ENCODE measurements around the gene LYRM2. TPM values are rescaled to one million over a fixed set of nuclear protein-coding genes. Genes with fewer than 3 reads are reported as not detected.

LYRM2 gene
- total and polyA plus RNA-seq, 2 of the 8 experiments (the other 6 are each of a cell fraction or from before 2014, with no cell fraction given) = 7.3 to 25.7 TPM

DNA sequence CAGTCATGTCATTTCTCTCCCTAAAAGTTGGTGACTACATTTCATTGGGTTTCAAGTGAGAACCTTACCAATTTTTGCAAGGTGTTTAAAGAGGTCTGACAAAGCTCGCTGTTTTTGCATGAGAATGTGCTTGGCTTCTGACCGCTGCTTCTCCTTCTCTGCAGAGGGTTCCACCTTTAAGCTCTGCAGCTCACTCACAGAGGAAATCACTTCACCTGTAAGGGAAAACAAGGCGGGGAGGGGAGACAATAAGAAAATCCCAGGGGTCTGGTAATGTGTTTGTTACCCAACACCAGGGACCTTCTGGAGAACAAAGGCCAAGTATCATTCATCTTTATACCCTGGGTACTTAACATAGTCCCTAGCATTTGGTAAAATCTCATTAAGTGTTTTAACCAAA is 40.0 kb upstream of the LYRM2 start:
- DNase-seq (ENCODE audit: low read depth in 1 of 2, low spot score in 2 of 2) (no peak), FAIRE-seq (peak; percentile 91)
- Histone ChIP-seq H2BK20ac (ENCODE audit: low read length) (no peak overlapping the region), H2AFZ (ENCODE audit: low read length) (no peak overlapping the region), H3K14ac (ENCODE audit: insufficient read length) (no peak overlapping the region), H2BK15ac (ENCODE audit: low read length) (no peak overlapping the region), H4K91ac (replicated peaks; ENCODE audit: insufficient read length, low read length) (no peak overlapping the region), H4K20me1 (replicated peaks in 1 of 2; ENCODE audit: control insufficient read depth in 1 of 2, insufficient read depth in 2 of 2, low read length in 2 of 2) (no peaks in the 10 kb centered on the region), H2BK12ac (ENCODE audit: low read depth, low read length) (no peak overlapping the region), H3K23me2 (ENCODE audit: low read depth, low read length) (no peaks in the 10 kb centered on the region), H3K79me1 (ENCODE audit: low read depth, low read length) (peaks cover 2% of the 10 kb centered on the region; the same call in 1 of the 2 replicates), H3K4me1 (replicated peaks in 1 of 4; ENCODE audit: control insufficient read depth in 3 of 4, insufficient read depth in 4 of 4, low read length in 3 of 4) (peaks cover 12 to 26% (median 20%) of the 10 kb centered on the region in 4 experiments; a peak in 6 of 7 replicates), H3K18ac (ENCODE audit: extremely low read depth, low read length) (no peak overlapping the region), H3K27ac (ENCODE audit: low read depth, low read length) (no peak overlapping the region), H3K23ac (ENCODE audit: insufficient read length) (no peak overlapping the region), H2BK120ac (replicated peaks; ENCODE audit: low read depth, low read length) (no peak overlapping the region), H4K8ac (ENCODE audit: extremely low read depth, insufficient read depth, low read length) (no peak overlapping the region), H4K5ac (ENCODE audit: insufficient read length, low read depth, low read length) (no peak overlapping the region), H3K27me3 (replicated peaks in 1 of 4; ENCODE audit: control insufficient read depth in 3 of 4, extremely low read depth in 1 of 4, insufficient read depth in 3 of 4, low read length in 3 of 4) (no peaks in the 10 kb centered on the region), H2AK5ac (ENCODE audit: low read depth, low read length) (no peak overlapping the region), H2BK5ac (ENCODE audit: low read depth, low read length) (0 out of 2 replicates have a peak overlapping the region, but pooled peaks have one; percentile 2), H3K9me3 (ENCODE audit: insufficient read depth in 2 of 2, low read depth in 1 of 2, low read length in 1 of 2) (no peaks in the 10 kb centered on the region), H3K79me2 (ENCODE audit: control insufficient read depth in 1 of 2, insufficient read depth in 2 of 2, low read length in 2 of 2) (0 out of 4 replicates have a peak, but pooled peaks cover 0 to 4% of the 10 kb centered on the region in 2 experiments), H3K4me3 (ENCODE audit: extremely low read depth in 1 of 4, insufficient read depth in 2 of 4, low read depth in 3 of 4, low read length in 4 of 4) (peak overlapping the region in 1 of 4 experiments; percentile 39; a peak in 1 of 8 replicates), H3K4ac (replicated peaks; ENCODE audit: insufficient read length, low read depth, low read length) (no peak overlapping the region), H3K36me3 (ENCODE audit: control insufficient read depth in 2 of 4, insufficient read depth in 4 of 4, low read length in 3 of 4) (peaks cover 48 to 93% (median 75%) of the 10 kb centered on the region in 4 experiments), H3K56ac (replicated peaks; ENCODE audit: insufficient read length, low read depth, low read length) (no peak overlapping the region), H3K4me2 (ENCODE audit: insufficient read depth in 1 of 2, low read depth in 2 of 2, low read length in 2 of 2) (peak overlapping the region; percentile 36 to 64; a peak in 2 of 4 replicates), H3K9ac (replicated peaks in 1 of 4; ENCODE audit: extremely low read depth in 1 of 4, low read depth in 3 of 4, low read length in 3 of 4) (no peak overlapping the region)
- ChIA-PET CTCF (ENCODE audit: partially characterized antibody) (interaction anchor here (0.6 to 1.3 kb wide), 4 partner anchors 10 to 41 kb away, joined by 3 to 6 read pairs (median 4); no protein-coding TSS in a partner anchor), POLR2A (ENCODE audit: partially characterized antibody) (interaction anchor here (0.9 to 2.1 kb wide), 6 partner anchors 10 to 151 kb away, joined by 3 to 10 read pairs (median 4); partner anchors contain the start of gene MDN1)
- WGBS, 2 experiments (ENCODE audit: extremely low coverage in 1 of 2, insufficient coverage in 1 of 2, insufficient read length in 1 of 2, insufficient replicate concordance in 2 of 2, low coverage in 1 of 2, low lambda C conversion rate in 2 of 2, missing lambda C conversion rate in 1 of 2) = 24% methylated on average over 3 of the region's 3 CpGs; no CpG with 5 or more reads in 1 of the 2 experiments
- TF ChIP-seq SP1 (IDR thresholded peaks at IDR 0.05; ENCODE audit: low read depth, low read length) = 0 out of 2 replicates have a peak, but pooled peaks have one; percentile 22
- TF ChIP-seq, protein P1, sequence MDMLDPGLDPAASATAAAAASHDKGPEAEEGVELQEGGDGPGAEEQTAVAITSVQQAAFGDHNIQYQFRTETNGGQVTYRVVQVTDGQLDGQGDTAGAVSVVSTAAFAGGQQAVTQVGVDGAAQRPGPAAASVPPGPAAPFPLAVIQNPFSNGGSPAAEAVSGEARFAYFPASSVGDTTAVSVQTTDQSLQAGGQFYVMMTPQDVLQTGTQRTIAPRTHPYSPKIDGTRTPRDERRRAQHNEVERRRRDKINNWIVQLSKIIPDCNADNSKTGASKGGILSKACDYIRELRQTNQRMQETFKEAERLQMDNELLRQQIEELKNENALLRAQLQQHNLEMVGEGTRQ (IDR thresholded peaks at IDR 0.05; ENCODE audit: low read length) = no peak
